Transverse colon (tissue), 3 donors: ENCODE data around the gene MESP2.

Experiments used
- CTCF ChIP-seq, 5 experiments: fragments of 200-600 bp in 3 of 5; fragments of 450-650 bp in 2 of 5; sonication (generic) in 3 of 5; IDR thresholded peaks; 1 replicate in 2 of 5; 2 replicates in 3 of 5; pipeline ENCODE4 v1.5.1; 2016 to 2017; ENCODE audit warnings: antibody characterized with exemption in 5 of 5, inconsistent platforms in 3 of 5, mild to moderate bottlenecking in 2 of 5, moderate library complexity in 1 of 5
- POLR2A ChIP-seq: fragments of 450-650 bp; IDR thresholded peaks from one replicate; pipeline ENCODE4 v1.6.1; 2016; ENCODE audit warnings: antibody characterized with exemption, mild to moderate bottlenecking, moderate library complexity

GRCh38 chr15:89732451-89733172, 43.5 kb upstream of the MESP2 start:
- TF ChIP-seq CTCF (IDR thresholded peaks at IDR 0.05) (no peak), POLR2A (no peak)
